Epithelial cell of esophagus (primary cell): ENCODE data around the gene OR52A5.

Source experiments
- DNase-seq: peaks from one replicate; pipeline ENCODE4 v3.0.0; 2010; ENCODE audit warnings: low read depth
- H3K4me3 ChIP-seq: 2 replicates; pipeline ENCODE4 v1.5.1; 2011; ENCODE audit warnings: mild to moderate bottlenecking, low read length, control low read depth
- TF ChIP-seq, protein P1 (sequence below): IDR thresholded peaks from 2 replicates; pipeline ENCODE4 v1.5.1; 2011; ENCODE audit warnings: low read depth, mild to moderate bottlenecking, low read length, control low read depth, inconsistent platforms; ENCODE audit not compliant: insufficient read depth; ENCODE audit errors: missing control alignments

OR52A5 gene

DNA sequence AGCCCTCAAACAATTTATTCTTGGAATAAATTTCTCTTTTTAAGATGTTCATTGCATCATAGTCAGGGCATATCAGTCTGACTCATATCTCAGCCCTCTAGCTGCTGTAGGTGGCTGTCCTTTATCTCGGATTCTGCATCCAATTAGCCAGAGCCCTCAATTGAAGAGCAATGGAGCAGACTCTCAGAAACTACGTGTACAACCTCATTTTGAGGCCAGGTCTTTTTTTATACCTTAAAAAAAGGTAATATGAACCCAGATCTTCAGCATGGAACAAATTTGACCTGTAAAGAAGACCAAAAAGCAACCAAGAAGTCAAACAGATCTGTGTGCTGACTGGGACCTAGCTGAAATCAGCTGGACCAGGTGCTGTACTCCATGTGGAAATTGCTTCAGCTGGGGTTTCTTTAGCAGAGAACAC is 8.7 kb downstream of the OR52A5 start:
- H3K4me3 ChIP-seq, result no peak overlapping the region
- TF ChIP-seq, protein P1, sequence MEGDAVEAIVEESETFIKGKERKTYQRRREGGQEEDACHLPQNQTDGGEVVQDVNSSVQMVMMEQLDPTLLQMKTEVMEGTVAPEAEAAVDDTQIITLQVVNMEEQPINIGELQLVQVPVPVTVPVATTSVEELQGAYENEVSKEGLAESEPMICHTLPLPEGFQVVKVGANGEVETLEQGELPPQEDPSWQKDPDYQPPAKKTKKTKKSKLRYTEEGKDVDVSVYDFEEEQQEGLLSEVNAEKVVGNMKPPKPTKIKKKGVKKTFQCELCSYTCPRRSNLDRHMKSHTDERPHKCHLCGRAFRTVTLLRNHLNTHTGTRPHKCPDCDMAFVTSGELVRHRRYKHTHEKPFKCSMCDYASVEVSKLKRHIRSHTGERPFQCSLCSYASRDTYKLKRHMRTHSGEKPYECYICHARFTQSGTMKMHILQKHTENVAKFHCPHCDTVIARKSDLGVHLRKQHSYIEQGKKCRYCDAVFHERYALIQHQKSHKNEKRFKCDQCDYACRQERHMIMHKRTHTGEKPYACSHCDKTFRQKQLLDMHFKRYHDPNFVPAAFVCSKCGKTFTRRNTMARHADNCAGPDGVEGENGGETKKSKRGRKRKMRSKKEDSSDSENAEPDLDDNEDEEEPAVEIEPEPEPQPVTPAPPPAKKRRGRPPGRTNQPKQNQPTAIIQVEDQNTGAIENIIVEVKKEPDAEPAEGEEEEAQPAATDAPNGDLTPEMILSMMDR, result no peak
- DNase-seq, result peak; percentile 4

DNA sequence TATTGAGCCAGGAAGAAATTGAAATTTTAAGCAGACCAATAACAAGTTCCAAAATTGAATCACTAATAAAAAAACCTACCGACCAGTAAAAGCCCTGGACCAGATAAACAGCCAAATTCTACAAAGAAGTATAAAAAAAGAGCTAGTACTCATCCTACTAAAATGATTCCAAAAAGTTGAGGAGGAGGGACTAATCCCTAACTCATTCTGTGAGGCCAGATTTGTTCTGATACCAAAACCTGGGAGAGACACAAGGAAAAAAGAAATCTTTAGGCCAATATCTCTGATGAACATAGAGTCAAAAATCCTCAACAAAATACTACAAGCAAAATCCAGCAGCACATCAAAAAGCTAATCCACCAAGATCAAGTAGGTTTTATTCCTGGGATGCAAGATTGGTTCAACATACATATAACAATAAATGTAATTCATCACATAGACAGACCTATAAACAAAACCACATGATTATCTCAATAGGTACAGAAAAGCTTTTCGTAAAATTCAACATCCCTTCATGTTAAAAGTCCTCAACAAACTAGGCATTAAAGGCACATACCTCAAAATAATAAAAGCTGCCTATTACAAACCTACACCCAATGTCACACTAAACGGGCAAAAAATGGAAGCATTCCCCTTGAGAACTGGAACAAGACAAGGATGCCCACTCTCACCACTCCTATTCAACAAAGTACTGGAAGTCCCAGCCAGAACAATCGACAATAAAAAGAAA is 13.1 kb downstream of the OR52A5 start:
- no peak for DNase-seq
- no peak overlapping the region for H3K4me3 ChIP-seq
- TF ChIP-seq, protein P1, result no peak

DNA sequence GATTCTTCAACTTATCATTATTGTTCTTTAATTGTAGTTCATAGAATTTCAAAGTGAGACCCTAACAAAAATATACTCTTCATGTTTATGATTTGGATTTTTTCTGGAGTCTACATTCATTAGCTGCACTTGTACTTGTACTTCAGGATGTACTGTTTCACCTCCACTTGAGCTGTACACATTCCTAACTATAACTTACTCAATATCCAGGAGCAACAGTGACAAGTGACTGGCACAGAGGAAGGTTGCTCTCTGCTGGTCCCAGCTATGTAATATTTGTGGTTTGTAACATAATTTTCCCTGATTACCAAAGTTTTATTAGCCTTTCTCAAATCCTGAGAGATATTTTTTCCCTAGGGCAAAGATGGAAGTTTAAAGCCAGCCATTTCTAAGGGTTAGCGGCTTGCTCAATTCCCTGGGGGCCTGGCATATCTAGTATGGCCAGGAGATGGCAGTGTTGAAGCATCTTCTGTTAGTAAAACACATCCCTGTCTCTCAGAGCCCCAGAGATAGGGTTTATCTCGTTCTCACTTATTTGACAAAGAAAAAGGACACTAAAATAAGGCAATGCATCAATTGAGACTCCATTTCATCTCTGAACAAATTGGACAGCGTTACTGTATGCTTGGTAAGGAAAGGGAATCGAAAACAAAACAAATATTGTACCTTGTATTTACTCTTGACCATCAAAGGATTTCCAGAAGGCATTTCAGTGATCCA is 14.2 kb downstream of the OR52A5 start:
- TF ChIP-seq, protein P1, result peak; percentile 92
- peak; percentile 76 for DNase-seq
- no peak overlapping the region for H3K4me3 ChIP-seq

DNA sequence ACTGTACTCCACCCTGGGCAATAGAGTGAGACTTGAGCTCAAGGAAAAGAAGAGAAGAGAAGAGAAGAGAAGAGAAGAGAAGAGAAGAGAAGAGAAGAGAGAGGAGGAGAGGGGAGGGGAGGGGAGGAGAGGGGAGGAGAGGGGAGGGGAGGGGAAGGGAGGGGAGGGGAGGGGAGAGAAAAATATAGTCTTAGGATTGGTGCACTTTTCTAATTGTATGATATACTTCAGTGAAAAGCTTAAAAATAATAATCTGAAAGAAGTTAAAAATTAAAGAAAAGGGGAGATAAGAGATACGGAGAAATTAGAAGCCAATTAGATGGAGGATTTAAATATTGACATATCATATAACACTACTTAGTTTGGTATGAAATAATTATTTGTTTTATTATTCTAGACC is 19.3 kb downstream of the OR52A5 start:
- no peak overlapping the region for H3K4me3 ChIP-seq
- TF ChIP-seq, protein P1, result no peak
- DNase-seq, result no peak

DNA sequence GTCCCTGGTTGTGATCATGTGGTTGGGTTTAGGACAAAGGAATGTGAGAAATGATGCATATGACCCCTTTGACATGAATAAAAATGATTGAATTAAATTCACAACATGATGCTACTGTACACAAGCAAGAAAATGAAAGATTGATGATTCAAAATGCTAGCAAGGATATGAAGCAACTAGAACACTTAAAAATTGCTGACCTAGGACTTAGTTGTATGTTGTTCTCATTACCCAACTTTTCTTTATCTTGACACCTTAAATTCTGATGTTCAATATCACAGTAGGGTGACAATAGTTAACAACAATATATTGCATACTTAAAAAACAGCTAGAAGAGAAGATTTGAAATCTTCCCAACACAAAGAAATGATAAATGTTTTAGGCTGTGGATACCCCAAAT is 20.6 kb downstream of the OR52A5 start:
- no peak for DNase-seq
- TF ChIP-seq, protein P1, result no peak
- H3K4me3 ChIP-seq, result no peak overlapping the region

DNA sequence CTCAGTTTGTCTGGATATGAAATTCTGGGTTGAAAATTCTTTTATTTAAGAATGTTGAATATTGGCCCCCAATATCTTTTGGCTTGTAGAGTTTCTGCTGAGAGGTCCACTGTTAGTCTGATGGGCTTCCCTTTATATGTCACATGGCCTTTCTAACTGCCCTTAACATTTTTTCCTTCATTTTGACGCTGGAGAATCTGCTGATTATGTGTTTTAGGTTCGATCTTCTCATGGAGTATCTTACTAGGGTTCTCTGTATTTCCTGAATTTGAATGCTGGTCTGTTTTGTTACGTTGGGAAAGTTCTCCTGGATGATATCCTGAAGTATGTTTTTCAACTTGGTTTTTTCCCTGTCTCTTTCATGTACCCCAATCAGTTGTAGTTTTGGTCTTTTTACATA is 22.8 kb downstream of the OR52A5 start:
- DNase-seq, result no peak
- TF ChIP-seq, protein P1, result no peak
- H3K4me3 ChIP-seq, result no peak overlapping the region
